Lung (tissue), 12 donors: Measurements from ENCODE around the gene RIMS4. TPM values are rescaled to one million over a fixed set of nuclear protein-coding genes. Genes with fewer than 3 reads are reported as not detected.

ENCODE experiments used
- ATAC-seq: fragments of 200-7000 bp; cut with Tn5 transposase; one replicate; pipeline ENCODE4 v1.9.1; 2020; ENCODE audit warnings: moderate number of reproducible peaks; ENCODE audit not compliant: insufficient read depth, low FRiP score
- DNase-seq, 3 donors: peaks; one replicate each; pipeline ENCODE4 v3.0.0-alpha.2; 2013 to 2017
- H3K27ac ChIP-seq, 2 donors: one replicate each; pipeline ENCODE4 v1.5.1; 2013; ENCODE audit warnings: mild to moderate bottlenecking in 2 of 2, moderate library complexity in 2 of 2, control low read depth in 1 of 2, inconsistent platforms in 1 of 2, low read depth in 1 of 2, low read length in 1 of 2
- H3K27me3 ChIP-seq, 3 donors: one replicate each; pipeline ENCODE4 v1.5.1; 2013; ENCODE audit warnings: low read length in 2 of 3; ENCODE audit not compliant: control insufficient read depth in 3 of 3, insufficient read depth in 3 of 3
- H3K36me3 ChIP-seq, 4 donors: one replicate each; pipeline ENCODE4 v1.5.1; 2013; ENCODE audit warnings: low read length in 4 of 4, mild to moderate bottlenecking in 1 of 4, moderate library complexity in 1 of 4; ENCODE audit not compliant: control insufficient read depth in 4 of 4, insufficient read depth in 4 of 4
- H3K4me1 ChIP-seq, 5 donors: one replicate each; pipeline ENCODE4 v1.5.1; 2013; ENCODE audit warnings: low read length in 5 of 5, mild to moderate bottlenecking in 2 of 5, moderate library complexity in 1 of 5; ENCODE audit not compliant: control insufficient read depth in 5 of 5, insufficient read depth in 5 of 5
- H3K4me3 ChIP-seq: one replicate; pipeline ENCODE4 v1.5.1; 2013; ENCODE audit warnings: mild to moderate bottlenecking, control low read depth, moderate library complexity
- H3K9ac ChIP-seq, 2 donors: one replicate each; pipeline ENCODE4 v1.5.1; 2013; ENCODE audit warnings: low read length in 2 of 2, control low read depth in 1 of 2; ENCODE audit not compliant: insufficient read depth in 1 of 2
- H3K9me3 ChIP-seq, 4 donors: one replicate each; pipeline ENCODE4 v1.5.1; 2013; ENCODE audit warnings: low read length in 3 of 4, mild to moderate bottlenecking in 1 of 4, moderate library complexity in 1 of 4; ENCODE audit not compliant: control insufficient read depth in 4 of 4, insufficient read depth in 3 of 4
- CTCF ChIP-seq: IDR thresholded peaks from 2 replicates; pipeline ENCODE4 v1.5.1; 2012; ENCODE audit warnings: mild to moderate bottlenecking; ENCODE audit errors: control extremely low read depth, extremely low read depth
- WGBS, 2 donors: extraction: QIAGEN DNeasy Blood & Tissue Kit; methylation state at CpG; one replicate each; pipeline ENCODE4 v1.1.7; 2013; 5-methylcytosine and 5-hydroxymethylcytosine counted together
- polyA plus RNA-seq, 2 donors: library from polyadenylated mRNA; stranded (reverse); fragments of 200-250 nt; gene quantifications; one replicate each; pipeline ENCODE4 v1.2.1, GENCODE V29; 2013
- total RNA-seq, 2 donors: library from RNA; depleted of rRNA in 1 of 2; stranded (reverse); fragments of >200 nt in 1 of 2; gene quantifications; one replicate each; pipeline ENCODE4 v1.2.1, GENCODE V29; 2014 to 2021
- donor health status: control.
- donor health status: control.
- donor health status: Bipolar disorder and iron deficiency.
- donor health status: healthy.
- donor health status: DM: yes; HTN: yes; CAD: no.

The RIMS4 gene
- total and polyA plus RNA-seq, 4 donors, result 0.43 to 5.6 (median 1.6) TPM

- Histone ChIP-seq H3K4me1 (no peaks in the 10 kb centered on the region), H3K9me3 (no peaks in the 10 kb centered on the region), H3K9ac (no peak overlapping the region), H3K4me3 (no peak overlapping the region), H3K36me3 (no peaks in the 10 kb centered on the region), H3K27me3 (peaks cover 0 to 3% (median 0%) of the 10 kb centered on the region in 3 donors), H3K27ac (no peak overlapping the region)
- no peak for DNase-seq
- no peak for ATAC-seq
- WGBS, 2 donors, result 63 to 84% methylated on average over 1 of the region's 1 CpG
- TF ChIP-seq CTCF, result no peak
Observed at GRCh38 chr20:44849703-44850102, 39.4 kb upstream of the RIMS4 start.

- no peaks in the 10 kb centered on the region for H3K36me3 ChIP-seq
- no peaks in the 10 kb centered on the region for H3K9me3 ChIP-seq
- no peak overlapping the region for H3K27ac ChIP-seq
- 80 to 84% methylated on average over 4 of the region's 4 CpGs for WGBS, 2 donors
- no peak overlapping the region for H3K4me3 ChIP-seq
- no peaks in the 10 kb centered on the region for H3K4me1 ChIP-seq
- DNase-seq, result no peak
- ATAC-seq, result no peak
- no peak for TF ChIP-seq CTCF
- peaks cover 0 to 3% (median 0%) of the 10 kb centered on the region in 3 donors for H3K27me3 ChIP-seq
- no peak overlapping the region for H3K9ac ChIP-seq
Observed at GRCh38 chr20:44848254-44849015, 38.1 kb upstream of the RIMS4 start.

GRCh38 chr20:44843876-44844275 lies 33.5 kb upstream of the RIMS4 start:
- Histone ChIP-seq H3K27me3 (no peaks in the 10 kb centered on the region), H3K4me3 (no peak overlapping the region), H3K9ac (no peak overlapping the region), H3K9me3 (peaks cover 0 to 3% (median 0%) of the 10 kb centered on the region in 4 donors), H3K4me1 (no peaks in the 10 kb centered on the region), H3K27ac (no peak overlapping the region), H3K36me3 (no peaks in the 10 kb centered on the region)
- 67 to 76% methylated on average over 5 of the region's 5 CpGs for WGBS, 2 donors
- DNase-seq, result no peak
- ATAC-seq, result no peak
- TF ChIP-seq CTCF, result no peak

- Histone ChIP-seq H3K9me3 (peaks cover 0 to 3% (median 0%) of the 10 kb centered on the region in 4 donors), H3K4me1 (peaks cover 0 to 11% (median 0%) of the 10 kb centered on the region in 5 donors), H3K36me3 (no peaks in the 10 kb centered on the region), H3K27me3 (no peaks in the 10 kb centered on the region), H3K9ac (no peak overlapping the region), H3K27ac (no peak overlapping the region), H3K4me3 (no peak overlapping the region)
- WGBS, 2 donors, result 81 to 85% methylated on average over 6 of the region's 6 CpGs
- no peak for DNase-seq
- no peak for TF ChIP-seq CTCF
- ATAC-seq, result no peak
Observed at GRCh38 chr20:44841955-44842354, 31.6 kb upstream of the RIMS4 start.
